ENCODE results near the gene NKAIN1. TPM values are rescaled to one million over a fixed set of nuclear protein-coding genes. Genes with fewer than 3 reads are reported as not detected.

The NKAIN1 gene
- total and polyA plus RNA-seq, 2 donors (not counting 3 experiments of a cell fraction or from before 2014, with no cell fraction given), result 0.29 to 0.40 TPM

GRCh38 chr1:31183126-31183525 lies 56.6 kb downstream of the NKAIN1 start:
- intact Hi-C loops (cut with micrococcal nuclease), result loop anchor here (2.0 to 10.0 kb wide), 3 partner anchors 89 to 606 kb away; no protein-coding TSS in a partner anchor
- dilution Hi-C loops (cut with MboI; ENCODE audit: extremely low pct_ligation_motif_present, low sequenced_read_pairs), result no loop called here
- H3K36me3 ChIP-seq (ENCODE audit: control insufficient read depth in 2 of 2, extremely low read depth in 1 of 2, insufficient read depth in 2 of 2, low read length in 2 of 2), result no peaks in the 10 kb centered on the region

More at GRCh38 chr1:31183126-31183525, 56.6 kb downstream of the NKAIN1 start:
- Histone ChIP-seq H3K4me1 (ENCODE audit: control insufficient read depth, extremely low read depth, insufficient read depth, low read length) (no peaks in the 10 kb centered on the region), H3K27ac (ENCODE audit: insufficient read depth, low read depth, low read length) (no peak overlapping the region), H4K20me1 (replicated peaks; ENCODE audit: control insufficient read depth, extremely low read depth, insufficient read depth, low read length) (no peaks in the 10 kb centered on the region), H3K4me3 (replicated peaks in 1 of 3; ENCODE audit: insufficient read depth in 1 of 3, low read depth in 1 of 3, low read length in 3 of 3) (no peak overlapping the region), H2AFZ (ENCODE audit: low read depth, low read length) (no peak overlapping the region), H3K9me1 (replicated peaks; ENCODE audit: control insufficient read depth, extremely low read depth, insufficient read depth, low read length) (no peaks in the 10 kb centered on the region), H3K27me3 (ENCODE audit: control insufficient read depth in 2 of 2, insufficient read depth in 2 of 2, low read length in 2 of 2) (peaks cover 3 to 4% of the 10 kb centered on the region in 2 experiments), H3K9me3 (replicated peaks; ENCODE audit: control insufficient read depth, insufficient read depth, low read length) (no peaks in the 10 kb centered on the region), H3K4me2 (ENCODE audit: insufficient read depth, low read length) (no peak overlapping the region), H3K79me2 (ENCODE audit: control insufficient read depth, insufficient read depth, low read length) (no peaks in the 10 kb centered on the region), H3K9ac (replicated peaks; ENCODE audit: extremely low read depth, insufficient read depth, low read length) (no peak overlapping the region)
- BruUV-seq (replicated peaks), result no TSS peak
- ChIA-PET CTCF (interaction anchor here (0.8 to 5.9 kb wide), 17 partner anchors 11 to 366 kb away, joined by 3 to 121 read pairs (median 6); partner anchors contain the start of gene SERINC2), POLR2A (no interaction called here)
- no peak for DNase-seq (ENCODE audit: low read depth, low spot score)
- no peak for FAIRE-seq
- TF ChIP-seq EZH2 (IDR thresholded peaks at IDR 0.05; ENCODE audit: borderline replicate concordance, low read depth, low read length, severe bottlenecking) (no peak), POLR2A (IDR thresholded peaks at IDR 0.05; ENCODE audit: low read depth, low read length) (no peak), CTCF (IDR thresholded peaks at IDR 0.05; ENCODE audit: extremely low read depth in 1 of 2, insufficient read depth in 1 of 2, low read depth in 1 of 2, low read length in 2 of 2) (no peak), FOS (IDR thresholded peaks at IDR 0.05; ENCODE audit: borderline replicate concordance, insufficient read depth, low read length) (no peak), JUN (IDR thresholded peaks at IDR 0.05; ENCODE audit: borderline replicate concordance, insufficient read depth, insufficient read length, low read depth) (no peak), MYC (IDR thresholded peaks at IDR 0.05; ENCODE audit: low read depth, low read length) (no peak), GATA2 (IDR thresholded peaks at IDR 0.05; ENCODE audit: insufficient read depth, insufficient read length, low read depth, low read length) (no peak), POLR2AphosphoS5 (IDR thresholded peaks at IDR 0.05; ENCODE audit: insufficient read depth, low read depth, low read length) (no peak), MAX (IDR thresholded peaks at IDR 0.05; ENCODE audit: insufficient read depth, insufficient read length) (no peak)
